CD4-positive, alpha-beta T cell treated with Interleukin-17A for 1 hour (primary cell): ENCODE data around the gene IKZF3.
"Not testable (repeated sequence)": the region's sequence is repeated elsewhere in the genome, so short reads cannot be mapped to it uniquely, and the experiment has no call there.

Experiments used
- DNase-seq: peaks from one replicate; pipeline ENCODE4 v3.0.0-alpha.2; 2020

The IKZF3 gene

DNA sequence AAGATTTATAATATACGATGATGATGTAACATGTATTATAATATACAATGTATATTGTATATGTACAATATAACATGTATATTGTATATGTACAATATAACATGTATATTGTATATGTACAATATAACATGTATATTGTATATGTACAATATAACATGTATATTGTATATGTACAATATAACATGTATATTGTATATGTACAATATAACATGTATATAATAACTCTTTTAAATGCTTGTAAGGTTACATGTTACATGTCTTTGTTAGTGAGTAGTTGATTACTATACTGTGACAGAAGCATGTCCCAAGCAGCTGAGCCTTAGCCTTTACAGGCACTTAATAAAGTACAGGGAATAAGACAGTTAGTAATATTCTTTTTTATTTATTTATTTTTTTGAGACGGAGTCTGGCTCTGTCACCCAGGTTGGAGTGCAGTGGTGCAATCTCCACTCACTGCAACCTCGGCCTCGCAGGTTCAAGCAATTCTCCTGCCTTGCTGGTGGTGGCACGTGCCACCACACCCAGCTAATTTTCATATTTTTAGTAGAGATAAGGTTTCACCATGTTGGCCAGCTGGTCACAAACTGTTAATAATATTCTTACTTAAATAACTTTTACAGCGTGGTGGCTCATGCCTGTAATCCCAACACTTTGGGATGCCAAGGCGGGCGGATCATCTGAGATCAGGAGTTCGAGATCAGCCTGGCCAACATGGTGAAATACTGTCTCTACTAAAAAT lies 8.0 kb downstream of the IKZF3 start:
- not testable (repeated sequence) for DNase-seq

- DNase-seq: no peak
Measured at GRCh38 chr17:39854909-39855308, 9.2 kb downstream of the IKZF3 start.

DNA sequence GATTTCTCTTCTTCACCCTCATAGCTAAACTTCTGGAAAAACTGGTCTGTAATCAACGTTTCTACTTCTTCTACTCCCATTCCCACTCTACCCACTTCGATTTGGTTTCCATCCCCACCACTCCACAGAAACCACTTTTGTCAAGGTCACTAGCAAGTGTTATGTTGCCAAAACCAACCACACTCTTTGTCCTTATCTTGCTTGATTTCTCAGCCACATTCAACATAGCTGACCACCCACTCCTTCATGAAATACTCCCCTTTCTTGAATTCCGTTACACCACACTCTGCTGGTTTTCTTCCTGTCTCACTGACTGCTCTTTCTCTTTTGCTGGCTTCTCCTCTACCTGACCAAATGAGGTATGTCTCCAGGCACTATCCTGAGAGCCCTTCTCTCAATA lies 11.9 kb downstream of the IKZF3 start:
- no peak for DNase-seq

- not testable (repeated sequence) for DNase-seq
Measured at GRCh38 chr17:39850186-39850585, 13.9 kb downstream of the IKZF3 start.

- peak; percentile 29 for DNase-seq
Measured at GRCh38 chr17:39848600-39848999, 15.5 kb downstream of the IKZF3 start.

DNA sequence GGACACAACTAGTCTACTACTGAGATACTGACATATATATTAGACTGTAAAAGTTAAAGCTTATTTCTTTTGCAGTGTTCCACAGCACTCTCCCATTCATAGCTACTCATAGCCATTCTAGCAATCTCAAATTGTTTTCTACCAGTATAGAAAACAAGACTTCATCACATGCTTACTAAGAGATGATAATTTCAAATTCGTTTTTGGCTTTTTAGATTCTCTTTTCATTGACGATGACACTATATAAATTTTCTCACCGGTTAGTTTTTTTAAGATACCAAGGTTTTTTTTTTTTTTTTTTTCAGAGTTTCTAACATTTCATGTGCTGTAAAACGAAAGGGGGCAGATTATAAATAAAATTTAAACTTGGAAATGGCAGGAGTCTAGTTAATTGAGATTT lies 17.9 kb downstream of the IKZF3 start:
- DNase-seq: no peak

DNA sequence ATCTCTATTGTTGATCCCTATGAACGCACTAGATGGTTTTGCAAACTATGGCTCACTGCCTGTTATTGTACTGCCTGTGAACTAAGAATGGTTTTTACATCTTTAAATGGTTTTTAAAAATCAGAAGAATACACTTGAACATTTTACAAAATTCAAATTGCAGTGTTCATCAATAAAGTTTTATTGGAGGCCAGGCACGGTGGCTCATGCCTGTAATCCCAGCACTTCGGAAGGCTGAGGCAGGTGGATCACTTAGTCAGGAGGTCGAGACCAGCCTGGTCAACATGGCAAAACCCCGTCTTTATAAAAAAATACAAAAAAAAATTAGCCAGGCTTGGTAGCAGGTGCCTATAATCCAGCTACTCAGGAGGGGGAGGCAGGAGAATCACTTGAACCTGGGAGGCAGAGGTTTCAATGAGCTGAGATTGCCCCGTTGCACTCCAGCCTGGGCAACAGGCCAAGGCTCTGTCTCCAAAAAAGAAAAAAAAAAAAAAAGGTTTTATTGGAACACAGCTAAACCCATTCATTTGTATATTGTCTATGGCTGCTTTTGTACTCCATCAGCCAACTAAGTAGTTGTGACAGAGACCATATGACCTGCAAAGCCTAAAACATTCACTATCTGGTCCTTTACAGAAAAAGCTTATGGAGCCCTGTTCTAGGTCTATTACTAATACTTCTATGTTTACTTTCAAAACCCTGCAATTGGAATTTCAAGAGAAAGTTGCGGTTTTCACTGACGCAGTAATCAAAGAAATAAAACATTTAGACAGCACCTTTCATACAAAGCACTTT lies 18.9 kb downstream of the IKZF3 start:
- no peak for DNase-seq

DNA sequence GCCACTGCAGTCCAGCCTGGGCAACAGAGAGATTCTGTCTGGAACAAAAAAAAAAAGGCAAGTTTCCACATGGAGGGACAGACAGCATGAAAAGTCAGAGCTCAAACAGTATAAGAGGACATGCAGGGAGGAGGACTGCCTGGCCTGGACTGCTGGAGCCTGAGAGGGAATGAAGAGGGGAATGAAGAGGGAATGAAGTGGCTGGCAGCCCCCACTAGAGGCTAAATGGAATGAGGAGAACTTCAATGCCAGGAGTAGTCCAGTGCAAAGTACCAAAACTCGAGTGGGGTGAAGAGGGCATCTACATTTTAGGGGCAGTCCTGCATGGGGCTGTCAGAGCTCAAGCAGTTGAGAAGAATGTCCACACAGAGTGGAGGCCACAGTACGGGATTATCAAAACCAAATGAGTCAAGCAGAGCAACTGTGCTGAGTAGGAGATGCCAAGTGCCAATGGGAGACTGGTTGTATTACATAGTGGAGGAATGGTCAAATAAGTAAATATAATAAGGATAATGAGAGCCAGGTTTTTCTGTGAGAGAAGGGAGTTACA lies 22.9 kb downstream of the IKZF3 start:
- no peak for DNase-seq

- DNase-seq: no peak
Measured at GRCh38 chr17:39838784-39839183, 25.3 kb downstream of the IKZF3 start.

DNA sequence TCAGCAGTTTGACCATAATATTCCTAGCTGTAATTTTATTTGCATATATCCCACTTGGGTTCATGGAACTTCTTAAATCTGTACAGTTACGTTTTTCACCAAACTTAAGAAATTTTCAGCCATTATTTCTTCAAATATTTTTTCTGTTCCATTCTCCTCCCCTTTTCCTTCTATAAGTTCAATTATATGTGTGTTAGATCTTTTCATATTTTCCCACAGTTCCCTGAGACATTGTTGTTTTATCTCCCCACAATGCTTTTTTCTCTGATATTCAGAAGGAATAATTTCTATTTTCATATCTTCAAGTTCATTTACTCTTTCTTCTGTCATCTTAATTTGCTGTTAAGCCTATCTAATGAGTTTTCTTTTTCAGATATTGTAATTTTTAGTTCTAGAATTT lies 26.1 kb downstream of the IKZF3 start:
- DNase-seq: no peak

GRCh38 chr17:39836117-39836516 lies 28.0 kb downstream of the IKZF3 start:
- no peak for DNase-seq

DNA sequence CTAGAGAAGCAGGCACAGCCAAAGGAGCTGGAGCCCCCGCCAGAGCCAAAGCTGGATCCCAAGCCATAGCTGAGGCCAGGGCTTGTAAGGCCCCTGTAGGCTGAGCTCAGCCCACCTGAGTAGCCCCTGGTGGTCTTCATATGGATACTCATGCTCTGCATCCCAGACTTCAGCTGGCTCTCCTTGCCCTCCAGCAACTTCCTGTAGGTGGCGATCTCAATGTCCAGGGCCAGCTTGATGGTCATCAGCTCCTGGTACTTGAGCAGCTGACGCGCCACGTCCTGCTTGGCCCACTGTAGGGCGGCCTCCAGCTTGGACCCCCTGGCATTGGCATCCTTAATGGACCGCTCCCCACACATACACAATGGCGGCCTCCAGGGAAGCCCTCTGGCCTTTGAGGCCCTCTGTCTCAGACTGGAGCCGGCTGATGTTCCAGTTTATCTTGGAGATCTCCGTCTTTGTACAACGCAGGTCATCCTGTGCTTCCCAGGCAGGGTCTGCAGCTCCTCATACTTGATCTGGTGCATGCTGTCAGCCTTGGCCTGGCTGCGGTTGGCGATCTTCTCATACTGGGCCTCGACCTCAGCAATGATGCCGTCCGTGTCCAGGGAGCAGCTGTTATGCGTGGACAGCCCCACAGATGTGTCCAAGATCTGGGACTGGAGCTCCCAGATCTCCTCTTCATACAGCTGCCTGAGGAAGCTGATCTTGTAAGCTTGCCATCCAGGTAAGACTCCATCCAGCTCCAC lies 28.9 kb downstream of the IKZF3 start:
- DNase-seq: no peak

DNA sequence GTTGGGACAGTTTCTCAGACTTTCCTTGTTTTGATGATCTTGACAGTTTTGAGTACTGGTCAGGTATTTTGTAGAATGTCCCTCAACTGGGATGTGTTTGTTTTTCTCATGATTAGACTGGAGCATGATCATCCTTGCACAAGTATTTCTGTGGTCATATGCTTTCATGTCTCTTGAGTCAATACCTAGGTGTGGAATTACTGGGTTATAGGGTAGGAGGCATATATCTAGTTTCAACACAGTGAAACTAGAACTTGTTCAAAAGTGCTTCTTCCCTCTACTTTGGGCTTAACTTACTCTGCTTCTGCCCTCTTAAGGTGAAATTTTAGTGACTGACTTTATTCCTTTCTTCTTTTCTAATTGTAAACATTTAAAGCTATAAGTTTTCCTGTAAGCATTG lies 30.1 kb downstream of the IKZF3 start:
- DNase-seq: no peak

GRCh38 chr17:39831588-39831987 lies 32.5 kb downstream of the IKZF3 start:
- DNase-seq: no peak

GRCh38 chr17:39828443-39828842 lies 35.7 kb downstream of the IKZF3 start:
- DNase-seq: no peak

- no peak for DNase-seq
Measured at GRCh38 chr17:39826334-39826733, 37.8 kb downstream of the IKZF3 start.

- DNase-seq: peak; percentile 28
Measured at GRCh38 chr17:39823407-39824054, 40.6 kb downstream of the IKZF3 start.

DNA sequence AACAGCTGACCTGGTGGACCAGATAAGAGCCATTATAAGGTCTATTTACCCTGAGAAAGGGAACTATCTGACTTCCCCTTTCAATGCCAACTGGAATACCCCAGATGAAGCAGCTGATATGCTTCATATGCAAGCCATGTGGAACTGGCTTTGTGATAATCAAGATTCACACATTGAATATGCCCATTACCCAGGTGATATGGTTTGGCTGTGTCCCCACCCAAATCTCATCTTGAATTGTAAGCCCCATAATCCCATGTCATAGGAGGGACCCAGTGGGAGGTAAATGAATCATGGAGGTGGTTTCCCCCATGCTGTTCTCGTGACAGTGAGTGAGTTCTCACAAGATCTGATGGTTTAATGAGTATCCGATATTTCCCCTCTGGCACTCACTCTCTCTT lies 42.1 kb downstream of the IKZF3 start:
- DNase-seq: peak; percentile 26

GRCh38 chr17:39820987-39821386 lies 43.1 kb downstream of the IKZF3 start:
- DNase-seq: no peak

DNA sequence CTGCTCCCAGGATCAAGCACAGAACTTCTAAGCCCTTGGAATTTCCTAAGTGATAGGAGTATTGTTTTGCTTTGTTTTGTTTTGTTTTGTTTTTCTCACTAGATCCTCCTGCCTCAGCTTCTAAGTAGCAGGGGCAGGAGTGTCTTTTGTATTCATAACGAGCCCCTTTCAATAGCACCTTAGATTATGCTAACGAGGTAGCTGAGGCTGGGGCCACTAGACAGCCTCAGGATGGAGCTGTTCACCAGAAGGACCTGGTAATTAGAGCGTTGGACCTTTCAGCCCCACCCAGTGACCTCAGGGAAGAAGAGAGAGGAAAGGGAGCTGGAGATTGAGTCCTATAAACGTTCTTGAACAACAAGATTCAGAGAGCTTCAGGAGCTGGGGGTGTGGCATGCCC lies 43.6 kb downstream of the IKZF3 start:
- DNase-seq: peak; percentile 27

GRCh38 chr17:39818358-39819000 lies 45.6 kb downstream of the IKZF3 start:
- peak; percentile 73 for DNase-seq

DNA sequence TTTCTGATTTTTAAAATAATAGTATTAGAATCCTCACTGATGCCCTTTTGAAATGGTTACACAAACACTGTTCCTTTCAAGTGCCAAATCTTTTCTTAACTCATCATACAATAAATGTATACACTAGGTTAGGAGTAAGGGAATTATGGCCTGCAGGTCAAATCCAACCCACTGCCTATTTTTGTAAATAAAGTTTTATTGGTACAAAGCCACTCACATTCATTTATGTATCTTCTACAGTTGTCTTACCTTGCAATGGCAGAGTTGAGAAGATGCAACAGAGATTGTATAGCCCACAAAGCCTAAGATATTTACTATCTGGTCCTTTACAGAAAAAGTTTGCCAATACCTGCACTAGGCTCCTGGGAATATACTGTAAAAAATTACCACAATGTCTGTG lies 47.8 kb downstream of the IKZF3 start:
- no peak for DNase-seq
